ENCODE results near the gene CPA5.

- TF ChIP-seq CTCF (conservative IDR thresholded peaks at IDR 0.05; ENCODE audit: low read length) (no peak), EZH2phosphoT487 (IDR thresholded peaks at IDR 0.05; ENCODE audit: borderline replicate concordance, low read depth, low read length) (no peak)
These were observed 44.1 kb downstream of the CPA5 start for GRCh38 chr7:130388671-130389070.

Measured in OCI-LY7 (cell line).